Measurements from ENCODE around the gene ALAS2.

DNA sequence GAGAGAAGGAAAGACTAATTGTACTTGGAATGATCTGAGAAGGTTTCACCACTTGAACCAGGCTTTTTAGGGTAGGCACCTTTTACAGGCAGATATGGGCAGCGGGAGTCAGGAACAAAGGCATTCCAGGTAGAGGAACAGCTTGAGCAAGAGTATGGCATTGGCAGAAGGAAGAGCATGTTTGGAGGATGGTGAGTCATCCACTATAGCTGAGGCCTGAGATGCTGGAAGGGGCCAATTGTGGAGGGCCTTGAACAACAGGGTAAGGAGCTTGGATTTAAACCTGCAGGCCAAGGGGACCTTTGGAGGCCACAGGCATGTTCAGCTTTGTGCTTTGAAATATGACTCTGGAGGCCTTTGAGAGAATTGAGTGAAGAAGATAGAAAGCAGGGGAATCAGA, 69.0 kb downstream of the ALAS2 start:
- TF ChIP-seq, protein P1, sequence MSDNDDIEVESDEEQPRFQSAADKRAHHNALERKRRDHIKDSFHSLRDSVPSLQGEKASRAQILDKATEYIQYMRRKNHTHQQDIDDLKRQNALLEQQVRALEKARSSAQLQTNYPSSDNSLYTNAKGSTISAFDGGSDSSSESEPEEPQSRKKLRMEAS (IDR thresholded peaks at IDR 0.05): no peak
- no peak for TF ChIP-seq CTCF (IDR thresholded peaks at IDR 0.05; ENCODE audit: low read depth, low read length, missing input control)
- no peak for TF ChIP-seq JUND (IDR thresholded peaks at IDR 0.05)
- no peak for TF ChIP-seq YY1 (IDR thresholded peaks at IDR 0.05)
- no peak for TF ChIP-seq TAF1 (conservative IDR thresholded peaks at IDR 0.05)
- no peak for TF ChIP-seq SP1 (IDR thresholded peaks at IDR 0.05)
- no peak for TF ChIP-seq GABPA (IDR thresholded peaks at IDR 0.05 in 1 of 2, conservative IDR thresholded peaks at IDR 0.05 in 1 of 2)
